ENCODE measurements around the gene ZCCHC7. TPM values are rescaled to one million over a fixed set of nuclear protein-coding genes. Genes with fewer than 3 reads are reported as not detected.
"Not testable (repeated sequence)": the region's sequence is repeated elsewhere in the genome, so short reads cannot be mapped to it uniquely, and the experiment has no call there.

Gene ZCCHC7
- polyA plus RNA-seq, 3 donors from 2014 or later = 21.1 to 23.8 (median 23.1) TPM

DNA sequence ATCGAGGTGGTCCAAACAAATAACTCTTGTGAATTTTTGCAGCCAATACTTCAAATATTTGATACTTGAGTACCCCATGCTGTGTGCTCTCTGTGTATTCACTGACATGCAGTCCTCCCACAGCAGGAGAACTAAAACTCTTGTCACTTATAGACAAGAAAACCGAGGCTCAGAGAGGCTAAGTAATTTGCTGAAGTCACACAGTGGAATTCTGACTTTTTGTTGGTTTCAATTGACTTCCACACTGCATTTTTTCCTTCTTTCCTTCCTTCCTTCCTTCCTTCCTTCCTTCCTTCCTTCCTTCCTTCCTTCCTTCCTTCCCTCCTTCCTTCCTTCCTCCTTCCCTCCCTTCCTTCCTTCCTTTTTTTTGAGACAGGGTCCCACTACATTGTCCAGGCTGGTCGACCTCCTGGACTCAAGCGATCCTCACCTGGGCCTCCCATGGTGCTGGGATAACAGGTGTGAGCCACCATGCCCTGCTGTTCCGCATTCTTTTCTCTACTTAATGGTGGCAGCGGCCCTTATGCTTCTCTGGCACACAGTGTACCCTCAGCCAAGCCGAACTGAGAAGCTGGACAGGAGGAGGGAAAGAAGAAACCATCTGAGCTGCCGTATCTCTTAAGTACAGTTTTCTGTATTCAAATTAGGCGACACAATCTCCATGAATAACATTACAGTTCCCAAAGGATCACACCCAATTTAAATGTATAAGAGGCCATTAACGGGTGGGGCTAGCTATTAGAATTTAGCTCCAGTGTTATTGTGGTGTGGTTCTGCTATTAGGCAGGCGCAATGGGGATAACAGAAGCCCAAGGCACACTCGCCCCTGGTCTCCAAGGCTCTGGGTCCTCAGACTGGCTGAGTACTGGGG lies 263.7 kb downstream of the ZCCHC7 start:
- no peaks in the 10 kb centered on the region for H3K4me1 Mint-ChIP-seq
- H3K36me3 Mint-ChIP-seq = no peaks in the 10 kb centered on the region

DNA sequence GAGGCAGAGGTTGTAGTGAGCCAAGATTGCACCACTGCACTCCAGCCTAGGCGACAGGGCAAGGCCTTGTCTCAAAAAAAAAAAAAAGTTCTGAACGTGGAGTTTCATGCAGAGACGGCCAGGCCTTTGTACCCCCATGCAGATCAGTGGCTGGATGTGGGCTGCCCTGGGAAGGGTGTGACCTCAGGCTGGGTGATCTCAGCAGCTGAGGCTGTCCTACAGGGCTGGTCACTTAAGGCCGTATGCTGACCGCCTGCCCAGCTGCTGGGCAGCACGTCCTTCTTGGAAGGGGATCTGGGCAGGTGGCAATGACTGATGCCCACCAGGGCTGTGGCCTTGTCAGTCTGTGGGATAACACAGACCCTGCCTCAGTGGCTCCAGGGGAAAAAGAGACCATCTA lies 264.9 kb downstream of the ZCCHC7 start:
- Mint-ChIP-seq H3K9me3 (no peaks in the 10 kb centered on the region), H3K36me3 (no peaks in the 10 kb centered on the region), H3K27ac (no peak overlapping the region), H3K4me3 (no peak overlapping the region), H3K4me1 (no peaks in the 10 kb centered on the region), H3K27me3 (ENCODE audit: low read depth in 3 of 3) (peaks cover 0 to 2% (median 0%) of the 10 kb centered on the region in 3 donors)
- DNase-seq = no peak

More for the DNA sequence above, 263.7 kb downstream of the ZCCHC7 start:
- Mint-ChIP-seq H3K9me3 (no peaks in the 10 kb centered on the region), H3K27me3 (ENCODE audit: low read depth in 3 of 3) (peaks cover 0 to 2% (median 0%) of the 10 kb centered on the region in 3 donors), H3K4me3 (no peak overlapping the region), H3K27ac (no peak overlapping the region)
- DNase-seq = no peak

DNA sequence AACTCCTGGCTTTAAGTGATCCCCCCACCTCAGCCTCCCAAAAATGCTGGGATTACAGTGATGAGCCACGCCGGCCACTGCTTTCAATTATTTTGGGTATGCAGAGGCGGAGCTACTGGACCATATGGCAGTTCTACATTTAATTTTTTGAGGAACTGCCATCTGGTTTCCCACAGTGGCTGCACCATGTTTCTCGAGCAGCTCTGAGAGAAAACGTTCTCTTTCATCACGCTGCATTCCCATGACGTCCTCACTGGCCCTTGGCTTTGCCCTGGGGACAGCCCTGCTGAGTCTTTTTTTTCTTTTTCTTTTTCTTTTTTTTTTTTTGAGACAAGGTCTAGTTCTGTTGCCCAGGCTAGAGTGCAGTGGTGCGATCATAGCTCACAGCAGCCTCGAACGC lies 266.6 kb downstream of the ZCCHC7 start:
- Mint-ChIP-seq H3K36me3 (no peaks in the 10 kb centered on the region), H3K4me1 (peaks cover 2 to 5% of the 10 kb centered on the region in 2 donors), H3K27ac (no peak overlapping the region), H3K9me3 (no peaks in the 10 kb centered on the region), H3K4me3 (no peak overlapping the region), H3K27me3 (ENCODE audit: low read depth in 3 of 3) (peaks cover 0 to 2% (median 0%) of the 10 kb centered on the region in 3 donors)
- DNase-seq = no peak

DNA sequence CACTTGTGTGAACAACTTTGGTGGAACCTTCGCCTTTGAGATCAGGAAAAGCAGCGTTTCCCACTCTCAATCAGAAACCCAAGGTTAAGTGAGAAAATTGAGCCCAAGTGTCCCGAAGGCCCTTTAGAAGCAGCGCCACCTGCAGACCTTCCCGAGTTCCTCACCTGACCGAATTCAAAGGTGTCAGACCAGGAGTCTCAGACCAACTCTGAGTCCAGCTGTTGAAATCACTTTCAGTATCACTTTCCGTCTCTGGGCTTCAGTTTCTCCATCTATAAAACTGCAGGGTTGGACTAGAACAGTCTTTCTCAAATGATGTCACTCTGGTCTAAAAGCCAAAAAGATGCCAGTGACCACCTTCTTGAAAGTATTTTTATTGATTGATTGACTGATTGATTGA lies 270.4 kb downstream of the ZCCHC7 start:
- H3K9me3 Mint-ChIP-seq = no peaks in the 10 kb centered on the region
- H3K4me1 Mint-ChIP-seq = peaks cover 2 to 5% of the 10 kb centered on the region in 2 donors
- no peak overlapping the region for H3K4me3 Mint-ChIP-seq
- no peaks in the 10 kb centered on the region for H3K36me3 Mint-ChIP-seq
- DNase-seq = peak; percentile 9 to 18 (median 14)
- no peaks in the 10 kb centered on the region for H3K27me3 Mint-ChIP-seq (ENCODE audit: low read depth in 3 of 3)
- H3K27ac Mint-ChIP-seq = no peak overlapping the region

DNA sequence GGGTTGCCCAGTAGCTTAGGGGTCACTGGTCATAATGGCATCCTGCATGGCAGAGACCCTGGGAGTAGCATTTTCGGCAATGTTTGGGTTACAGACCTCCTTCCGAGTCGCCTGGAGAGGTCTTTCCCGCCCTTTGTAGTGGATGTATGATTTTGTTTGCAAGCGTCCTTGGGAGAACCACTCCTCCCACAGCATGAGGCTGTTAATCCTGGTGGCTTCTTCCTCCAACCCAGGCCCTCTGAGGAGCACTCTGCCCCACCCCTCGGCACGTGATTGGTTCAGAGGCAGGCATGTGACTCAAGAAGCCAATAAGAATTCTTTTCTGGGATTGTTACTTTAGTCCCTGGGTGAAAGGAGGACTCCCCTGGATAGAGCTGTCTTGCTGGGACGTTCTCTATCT lies 271.9 kb downstream of the ZCCHC7 start:
- Mint-ChIP-seq H3K36me3 (no peaks in the 10 kb centered on the region), H3K4me1 (peaks cover 2 to 5% of the 10 kb centered on the region in 2 donors), H3K27ac (no peak overlapping the region), H3K4me3 (no peak overlapping the region), H3K9me3 (no peaks in the 10 kb centered on the region), H3K27me3 (ENCODE audit: low read depth in 3 of 3) (no peaks in the 10 kb centered on the region)
- no peak for DNase-seq

DNA sequence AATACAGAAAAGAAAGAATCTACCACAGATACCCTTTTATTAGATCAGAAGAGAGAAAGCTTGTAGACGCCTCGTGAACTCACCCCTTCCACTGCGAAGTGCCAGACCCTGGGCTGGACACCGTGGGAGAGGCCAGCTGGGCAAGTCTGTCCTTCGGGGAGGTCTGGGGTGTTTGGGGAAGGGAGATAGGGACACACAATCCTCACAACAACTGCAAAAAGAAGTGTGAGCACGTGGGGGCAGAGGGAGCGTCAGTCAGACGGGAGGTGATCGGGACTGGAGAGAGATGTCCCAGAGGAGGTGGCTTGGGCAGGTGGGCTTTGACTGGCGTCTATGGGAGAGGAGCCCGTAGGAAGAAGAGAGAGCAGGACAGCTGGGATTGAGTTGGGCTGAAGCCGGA lies 274.9 kb downstream of the ZCCHC7 start:
- no peaks in the 10 kb centered on the region for H3K36me3 Mint-ChIP-seq
- H3K27ac Mint-ChIP-seq = peak overlapping the region in 1 of 6 donors; percentile 24
- H3K4me3 Mint-ChIP-seq = no peak overlapping the region
- H3K27me3 Mint-ChIP-seq (ENCODE audit: low read depth in 3 of 3) = peaks cover 0 to 4% (median 0%) of the 10 kb centered on the region in 3 donors
- no peak for DNase-seq
- no peaks in the 10 kb centered on the region for H3K9me3 Mint-ChIP-seq
- peaks cover 2 to 5% of the 10 kb centered on the region in 2 donors for H3K4me1 Mint-ChIP-seq

DNA sequence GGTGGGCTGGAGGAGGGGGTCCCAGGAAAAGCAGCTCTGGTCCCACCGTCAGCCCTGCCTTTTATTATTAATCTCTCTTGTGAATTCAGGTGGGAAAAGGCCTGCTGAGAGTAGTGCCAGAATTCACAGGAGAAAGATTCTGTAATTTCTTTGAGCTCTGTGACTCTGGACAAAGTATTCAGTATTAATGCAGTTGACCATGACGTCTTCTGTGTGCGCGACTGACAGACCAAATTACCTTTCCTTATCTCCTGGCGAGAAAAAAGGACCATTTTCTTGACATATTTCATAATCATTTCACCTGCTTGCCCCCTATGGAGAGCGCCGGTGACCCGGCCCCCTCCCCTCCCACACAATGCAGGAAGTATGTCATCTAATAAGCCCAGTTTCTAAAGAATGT lies 275.3 kb downstream of the ZCCHC7 start:
- H3K4me1 Mint-ChIP-seq = peaks cover 1 to 2% of the 10 kb centered on the region in 2 donors

DNA sequence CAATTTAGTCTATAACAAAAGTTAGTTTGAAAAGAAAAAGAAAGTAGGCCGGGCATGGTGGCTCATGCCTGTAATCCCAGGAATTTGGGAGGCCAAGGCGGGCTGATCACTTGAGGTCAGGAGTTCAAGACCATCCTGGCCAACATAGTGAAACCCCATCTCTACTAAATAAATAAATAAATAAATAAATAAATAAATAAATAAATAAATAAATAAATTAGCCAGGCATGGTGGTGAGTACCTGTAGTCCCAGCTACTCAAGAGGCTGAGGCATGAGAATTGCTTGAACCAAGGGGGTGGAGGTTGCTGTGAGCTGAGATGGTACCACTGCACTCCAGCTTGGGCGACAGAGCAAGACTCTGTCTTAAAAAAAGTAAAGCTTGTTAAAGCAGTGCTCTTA lies 277.6 kb downstream of the ZCCHC7 start:
- H3K27ac Mint-ChIP-seq; DNase-seq; H3K4me1 Mint-ChIP-seq; H3K36me3 Mint-ChIP-seq; H3K4me3 Mint-ChIP-seq; H3K27me3 Mint-ChIP-seq (ENCODE audit: low read depth in 3 of 3); H3K9me3 Mint-ChIP-seq: not testable (repeated sequence)

More for the DNA sequence above, 275.3 kb downstream of the ZCCHC7 start:
- H3K27ac Mint-ChIP-seq = no peak overlapping the region
- H3K36me3 Mint-ChIP-seq = no peaks in the 10 kb centered on the region
- H3K9me3 Mint-ChIP-seq = no peaks in the 10 kb centered on the region
- H3K27me3 Mint-ChIP-seq (ENCODE audit: low read depth in 3 of 3) = peaks cover 0 to 5% (median 0%) of the 10 kb centered on the region in 3 donors
- no peak for DNase-seq
- H3K4me3 Mint-ChIP-seq = no peak overlapping the region

DNA sequence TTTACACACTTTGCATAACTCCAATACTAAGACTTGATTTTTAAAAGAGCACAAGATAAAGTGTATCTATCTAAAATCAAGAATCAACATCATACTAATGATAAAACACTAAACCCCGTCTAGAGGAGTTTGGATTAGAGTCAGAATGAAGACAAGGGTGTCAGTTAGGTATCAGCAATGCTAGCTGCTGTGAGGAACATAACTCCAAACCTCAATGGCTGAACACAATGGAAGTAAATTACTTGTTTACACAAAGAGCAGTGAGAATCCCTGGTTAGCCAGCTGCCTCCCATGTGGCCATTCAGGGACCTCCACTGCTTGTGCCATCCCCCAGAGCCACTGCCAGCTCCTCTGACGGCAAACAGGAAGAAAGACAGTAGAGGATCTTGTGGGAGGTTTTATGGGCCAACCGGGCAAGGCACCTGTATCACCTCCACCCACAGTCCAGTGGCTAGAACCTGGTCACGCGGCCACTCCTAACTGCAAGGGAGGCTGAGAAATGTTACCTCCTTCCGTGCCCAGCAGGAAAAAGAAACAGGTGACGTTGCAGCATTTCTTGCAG lies 278.2 kb downstream of the ZCCHC7 start:
- Mint-ChIP-seq H3K9me3 (no peaks in the 10 kb centered on the region), H3K4me1 (no peaks in the 10 kb centered on the region), H3K4me3 (no peak overlapping the region), H3K27me3 (ENCODE audit: low read depth in 3 of 3) (peaks cover 0 to 5% (median 0%) of the 10 kb centered on the region in 3 donors), H3K27ac (no peak overlapping the region), H3K36me3 (peaks cover 0 to 3% (median 0%) of the 10 kb centered on the region in 3 donors)
- DNase-seq = no peak

DNA sequence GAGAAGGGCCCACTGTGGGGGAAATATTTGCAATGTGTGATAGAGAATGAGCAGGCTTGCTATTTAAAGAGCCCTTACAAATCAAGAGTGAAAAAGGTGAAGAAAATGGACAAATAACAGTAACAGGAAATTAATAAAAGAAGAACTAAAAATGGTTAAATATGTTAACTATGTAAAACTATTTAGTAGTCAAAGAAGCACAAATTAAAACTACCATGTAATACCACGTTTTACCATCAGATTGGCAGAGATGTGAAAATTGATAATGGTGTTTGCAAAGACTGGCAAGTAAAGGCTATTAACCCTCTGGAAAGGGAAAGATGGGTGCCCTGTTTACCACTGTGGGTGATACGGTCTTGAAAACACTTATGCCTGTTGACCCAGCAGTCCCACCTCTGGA lies 279.0 kb downstream of the ZCCHC7 start:
- no peak overlapping the region for H3K4me3 Mint-ChIP-seq
- H3K4me1 Mint-ChIP-seq = no peaks in the 10 kb centered on the region
- no peaks in the 10 kb centered on the region for H3K9me3 Mint-ChIP-seq
- peaks cover 0 to 3% (median 0%) of the 10 kb centered on the region in 3 donors for H3K36me3 Mint-ChIP-seq
- peaks cover 0 to 5% (median 0%) of the 10 kb centered on the region in 3 donors for H3K27me3 Mint-ChIP-seq (ENCODE audit: low read depth in 3 of 3)
- DNase-seq = no peak
- H3K27ac Mint-ChIP-seq = no peak overlapping the region

DNA sequence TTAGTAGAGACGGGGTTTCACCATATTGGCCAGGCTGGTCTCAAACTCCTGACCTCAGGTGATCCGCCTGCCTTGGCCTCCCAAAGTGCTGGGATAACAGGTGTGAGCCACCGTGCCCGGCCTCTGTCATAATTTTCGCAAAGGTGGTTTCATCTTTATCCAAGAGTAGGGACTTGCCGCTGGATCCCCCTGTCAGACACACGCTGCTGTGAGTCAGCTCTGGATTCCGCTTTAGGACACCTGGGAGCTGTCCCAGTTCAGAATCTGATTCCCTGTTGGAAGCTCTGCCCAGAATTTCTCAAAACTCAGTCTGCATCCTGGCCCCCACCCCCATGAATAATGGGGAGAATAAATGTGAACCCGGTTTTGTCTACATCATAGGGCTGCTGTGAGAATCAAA lies 284.2 kb downstream of the ZCCHC7 start:
- DNase-seq = no peak
- Mint-ChIP-seq H3K36me3 (peaks cover 0 to 3% (median 0%) of the 10 kb centered on the region in 3 donors), H3K27me3 (ENCODE audit: low read depth in 3 of 3) (peaks cover 0 to 5% (median 1%) of the 10 kb centered on the region in 3 donors), H3K9me3 (no peaks in the 10 kb centered on the region), H3K4me3 (no peak overlapping the region), H3K27ac (no peak overlapping the region), H3K4me1 (no peaks in the 10 kb centered on the region)

DNA sequence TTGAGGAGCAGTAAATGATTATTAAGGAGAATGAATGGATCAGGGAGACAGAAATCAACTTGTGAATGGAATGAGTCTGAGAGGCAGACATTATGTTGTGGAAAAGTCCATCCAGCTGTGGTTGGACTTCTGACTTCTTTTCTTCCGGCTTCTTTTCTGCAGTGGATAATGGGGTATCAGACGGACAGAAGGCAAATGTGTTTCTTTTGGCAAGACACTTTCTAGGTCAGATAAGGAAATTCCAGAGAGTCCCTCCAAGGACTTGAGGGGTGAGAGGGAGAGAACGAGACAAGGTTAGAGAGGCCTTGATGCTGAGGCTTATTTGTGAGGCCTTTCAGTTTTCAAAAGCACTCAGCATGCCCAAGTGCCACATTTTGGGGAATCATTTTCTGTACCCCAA lies 285.0 kb downstream of the ZCCHC7 start:
- Mint-ChIP-seq H3K27me3 (ENCODE audit: low read depth in 3 of 3) (peaks cover 0 to 1% (median 0%) of the 10 kb centered on the region in 3 donors), H3K4me3 (no peak overlapping the region), H3K4me1 (no peaks in the 10 kb centered on the region), H3K27ac (no peak overlapping the region), H3K9me3 (no peaks in the 10 kb centered on the region), H3K36me3 (peaks cover 0 to 3% (median 0%) of the 10 kb centered on the region in 3 donors)
- DNase-seq = no peak

DNA sequence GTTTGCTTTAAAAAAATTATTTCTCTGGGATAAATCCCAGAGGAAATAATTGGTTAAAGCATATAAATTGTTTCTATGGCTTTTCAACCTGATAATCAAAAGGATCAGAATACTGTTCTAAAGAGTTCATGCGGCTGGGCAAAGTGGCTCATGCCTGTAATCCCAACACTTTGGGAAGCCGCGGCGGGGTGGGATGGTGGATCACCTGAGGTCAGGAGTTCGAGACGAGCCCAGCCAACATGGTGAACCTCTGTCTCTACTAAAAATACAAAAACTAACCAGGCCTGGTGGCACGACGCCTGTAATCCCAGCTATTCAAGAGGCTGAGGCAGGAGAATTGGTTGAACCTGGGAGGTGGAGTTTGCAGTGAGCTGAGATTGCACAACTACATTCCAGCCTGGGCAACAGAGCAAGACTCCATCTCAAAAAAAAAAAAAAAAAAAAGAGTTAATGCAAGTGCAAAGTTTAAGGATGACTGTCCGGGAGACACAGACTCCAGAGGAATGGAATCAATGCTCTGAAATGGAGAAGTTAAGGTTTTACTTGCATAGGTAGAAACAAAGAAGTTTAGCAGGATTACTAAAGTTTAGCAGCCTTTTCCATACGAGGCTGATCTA lies 285.5 kb downstream of the ZCCHC7 start:
- H3K4me3 Mint-ChIP-seq = no peak overlapping the region
- no peak for DNase-seq
- H3K27ac Mint-ChIP-seq = no peak overlapping the region
- no peaks in the 10 kb centered on the region for H3K4me1 Mint-ChIP-seq
- H3K27me3 Mint-ChIP-seq (ENCODE audit: low read depth in 3 of 3) = peaks cover 0 to 1% (median 0%) of the 10 kb centered on the region in 3 donors
- H3K9me3 Mint-ChIP-seq = no peaks in the 10 kb centered on the region
- peaks cover 0 to 3% (median 0%) of the 10 kb centered on the region in 3 donors for H3K36me3 Mint-ChIP-seq
